K562 (cell line): ENCODE data around the gene PELI3. TPM values are rescaled to one million over a fixed set of nuclear protein-coding genes. Genes with fewer than 3 reads are reported as not detected.

ENCODE experiments used
- BRCA1 ChIP-seq, 2 experiments: fragments of 450-650 bp in 1 of 2; sonication (generic) in 1 of 2; formaldehyde crosslinking in 1 of 2; IDR thresholded peaks; 2 replicates each; pipeline versions ENCODE4 v1.5.0 to v1.6.1; 2017 to 2020; ENCODE audit warnings: mild to moderate bottlenecking in 1 of 2, missing genetic modification reagents in 1 of 2
- DIDO1 ChIP-seq: fragments of 450-650 bp; IDR thresholded peaks from 2 replicates; pipeline ENCODE4 v1.6.1; 2016; ENCODE audit warnings: low read depth, missing biosample characterization, missing genetic modification characterization
- GATA2 ChIP-seq: sonication (generic); formaldehyde crosslinking; IDR thresholded peaks from 2 replicates; pipeline ENCODE4 v1.4.0; 2020; ENCODE audit warnings: mild to moderate bottlenecking, missing genetic modification reagents
- GTF2A2 ChIP-seq: IDR thresholded peaks from 2 replicates; pipeline ENCODE4 v1.6.1; 2016; ENCODE audit warnings: mild to moderate bottlenecking, missing genetic modification characterization, missing compliant biosample characterization
- KLF6 ChIP-seq: fragments of 250-450 bp; sonication (Bioruptor Pico); IDR thresholded peaks from 2 replicates; pipeline ENCODE4 v1.4.0; 2020; ENCODE audit warnings: mild to moderate bottlenecking, moderate library complexity, borderline replicate concordance
- MAFF ChIP-seq: IDR thresholded peaks from 2 replicates; pipeline ENCODE4 v1.6.1; 2012; ENCODE audit warnings: low read length, improper control_type of control experiment
- NCOA6 ChIP-seq: fragments of 450-650 bp; IDR thresholded peaks from 2 replicates; pipeline ENCODE4 v1.6.1; 2017; ENCODE audit warnings: mild to moderate bottlenecking
- POLR2A ChIP-seq: fragments of 450-650 bp; conservative IDR thresholded peaks from 2 replicates; pipeline ENCODE4 v1.6.1; 2016
- POLR2AphosphoS2 ChIP-seq: IDR thresholded peaks from 2 replicates; pipeline ENCODE4 v1.6.1; 2012; ENCODE audit warnings: low read length, improper control_type of control experiment
- RBM15 ChIP-seq: fragments of 200-400 bp; formaldehyde crosslinking; IDR thresholded peaks from 2 replicates; pipeline ENCODE4 v1.6.1; 2018; ENCODE audit warnings: mild to moderate bottlenecking, low read length, moderate library complexity; ENCODE audit not compliant: insufficient read depth
- SNRNP70 ChIP-seq: fragments of 200-400 bp; formaldehyde crosslinking; optimal IDR thresholded peaks from 2 replicates; pipeline ENCODE3; 2017; ENCODE audit warnings: low read depth, low read length
- SRSF3 ChIP-seq: fragments of 200-400 bp; formaldehyde crosslinking; IDR thresholded peaks from 2 replicates; pipeline ENCODE4 v1.6.1; 2016; ENCODE audit warnings: mild to moderate bottlenecking, low read length, moderate library complexity; ENCODE audit not compliant: insufficient read depth
- ZFP91 ChIP-seq: sonication (generic); formaldehyde crosslinking; IDR thresholded peaks from 2 replicates; pipeline ENCODE4 v1.8.0; 2022; ENCODE audit warnings: mild to moderate bottlenecking, missing genetic modification reagents
- ZNF217 ChIP-seq: sonication (generic); formaldehyde crosslinking; IDR thresholded peaks from 2 replicates; pipeline ENCODE4 v1.8.0; 2022; ENCODE audit warnings: mild to moderate bottlenecking, missing genetic modification reagents
- ZNF224 ChIP-seq: sonication (generic); formaldehyde crosslinking; IDR thresholded peaks from 2 replicates; pipeline ENCODE4 v1.8.0; 2022; ENCODE audit warnings: mild to moderate bottlenecking, missing genetic modification reagents
- ZNF3 ChIP-seq: fragments of 250-450 bp; sonication (Bioruptor Pico); IDR thresholded peaks from 2 replicates; pipeline ENCODE4 v1.5.0; 2021; ENCODE audit warnings: mild to moderate bottlenecking, moderate library complexity
- ZNF431 ChIP-seq: sonication (generic); formaldehyde crosslinking; IDR thresholded peaks from 2 replicates; pipeline ENCODE4 v1.8.0; 2022; ENCODE audit warnings: mild to moderate bottlenecking, missing genetic modification reagents
- polyA plus RNA-seq, 8 experiments: library from polyadenylated mRNA; depleted of rRNA in 4 of 8; stranded (reverse) in 5 of 8; unstranded in 3 of 8; fragments of >200 nt; fragmentation: Nextera tagmentation in 2 of 8; fragmentation: Illumina TruSeq in 1 of 8; extraction: Ambion mirVana in 2 of 8; extraction: Trizol in 1 of 8; gene quantifications; 2 replicates each; pipeline versions ENCODE4 v1.2.1 to v1.2.3, GENCODE V29; 2011 to 2014; ENCODE audit warnings: inconsistent platforms in 1 of 8, missing spikeins in 1 of 8
- total RNA-seq, 7 experiments: library from RNA; depleted of rRNA in 6 of 7; stranded (reverse); fragments of >200 nt in 6 of 7; fragmentation: Illumina TruSeq in 2 of 7; extraction: Trizol in 2 of 7; gene quantifications; 2 replicates each; pipeline versions ENCODE4 v1.2.1 to v1.2.3, GENCODE V29; 2011 to 2021; ENCODE audit warnings: low replicate concordance in 1 of 7
- TF ChIP-seq, protein P1 (sequence below): fragments of 250-450 bp; sonication (Bioruptor Pico); IDR thresholded peaks from 2 replicates; pipeline ENCODE4 v1.8.0; 2022; ENCODE audit warnings: moderate library complexity, mild to moderate bottlenecking, inconsistent platforms
- TF ChIP-seq, protein P2 (sequence below): fragments of 250-450 bp; sonication (Bioruptor Pico); IDR thresholded peaks from 2 replicates; pipeline ENCODE4 v1.4.0; 2020; ENCODE audit warnings: mild to moderate bottlenecking
- TF ChIP-seq, protein P3 (sequence below): fragments of 250-450 bp; sonication (Bioruptor Pico); IDR thresholded peaks from 2 replicates; pipeline ENCODE4 v1.9.0; 2021; ENCODE audit warnings: mild to moderate bottlenecking
- TF ChIP-seq, protein P4 (sequence below): sonication (generic); formaldehyde crosslinking; IDR thresholded peaks from 2 replicates; pipeline ENCODE4 v1.8.0; 2022; ENCODE audit warnings: mild to moderate bottlenecking, missing genetic modification reagents
- TF ChIP-seq, protein P5 (sequence below): IDR thresholded peaks from 2 replicates; pipeline ENCODE4 v1.6.1; 2014; ENCODE audit warnings: antibody characterized with exemption

PELI3 gene
- total and polyA plus RNA-seq, 9 of the 15 experiments (the other 6 are each of a cell fraction or from before 2014, with no cell fraction given) = 0.17 to 4.2 (median 1.9) TPM

GRCh38 chr11:66418168-66418985 is 48.3 kb upstream of the PELI3 start (continued):
- TF ChIP-seq, protein P1, sequence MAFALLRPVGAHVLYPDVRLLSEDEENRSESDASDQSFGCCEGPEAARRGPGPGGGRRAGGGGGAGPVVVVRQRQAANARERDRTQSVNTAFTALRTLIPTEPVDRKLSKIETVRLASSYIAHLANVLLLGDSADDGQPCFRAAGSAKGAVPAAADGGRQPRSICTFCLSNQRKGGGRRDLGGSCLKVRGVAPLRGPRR (CRISPR knock-in tag) = no peak
- TF ChIP-seq, protein P2, sequence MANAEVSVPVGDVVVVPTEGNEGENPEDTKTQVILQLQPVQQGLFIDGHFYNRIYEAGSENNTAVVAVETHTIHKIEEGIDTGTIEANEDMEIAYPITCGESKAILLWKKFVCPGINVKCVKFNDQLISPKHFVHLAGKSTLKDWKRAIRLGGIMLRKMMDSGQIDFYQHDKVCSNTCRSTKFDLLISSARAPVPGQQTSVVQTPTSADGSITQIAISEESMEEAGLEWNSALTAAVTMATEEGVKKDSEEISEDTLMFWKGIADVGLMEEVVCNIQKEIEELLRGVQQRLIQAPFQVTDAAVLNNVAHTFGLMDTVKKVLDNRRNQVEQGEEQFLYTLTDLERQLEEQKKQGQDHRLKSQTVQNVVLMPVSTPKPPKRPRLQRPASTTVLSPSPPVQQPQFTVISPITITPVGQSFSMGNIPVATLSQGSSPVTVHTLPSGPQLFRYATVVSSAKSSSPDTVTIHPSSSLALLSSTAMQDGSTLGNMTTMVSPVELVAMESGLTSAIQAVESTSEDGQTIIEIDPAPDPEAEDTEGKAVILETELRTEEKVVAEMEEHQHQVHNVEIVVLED = no peak
- no peak for TF ChIP-seq MAFF
- TF ChIP-seq GTF2A2 = no peak
- TF ChIP-seq ZFP91 = no peak
- no peak for TF ChIP-seq ZNF217 (CRISPR knock-in tag)
- no peak; the same call in 1 of the 2 replicates for TF ChIP-seq ZNF431 (CRISPR knock-in tag)
- TF ChIP-seq SNRNP70 = no peak
- TF ChIP-seq ZNF3 = no peak
- no peak for TF ChIP-seq DIDO1 (tag)
- TF ChIP-seq POLR2AphosphoS2 = no peak
- TF ChIP-seq ZNF224 (CRISPR knock-in tag) = no peak
- TF ChIP-seq, protein P3, sequence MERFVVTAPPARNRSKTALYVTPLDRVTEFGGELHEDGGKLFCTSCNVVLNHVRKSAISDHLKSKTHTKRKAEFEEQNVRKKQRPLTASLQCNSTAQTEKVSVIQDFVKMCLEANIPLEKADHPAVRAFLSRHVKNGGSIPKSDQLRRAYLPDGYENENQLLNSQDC = no peak
- no peak for TF ChIP-seq SRSF3
- TF ChIP-seq NCOA6 = peak; percentile 76
- no peak for TF ChIP-seq KLF6 (CRISPR knock-in tag)
- TF ChIP-seq GATA2 (CRISPR knock-in tag) = peak; percentile 51; the same call in 1 of the 2 replicates
- TF ChIP-seq, protein P4, sequence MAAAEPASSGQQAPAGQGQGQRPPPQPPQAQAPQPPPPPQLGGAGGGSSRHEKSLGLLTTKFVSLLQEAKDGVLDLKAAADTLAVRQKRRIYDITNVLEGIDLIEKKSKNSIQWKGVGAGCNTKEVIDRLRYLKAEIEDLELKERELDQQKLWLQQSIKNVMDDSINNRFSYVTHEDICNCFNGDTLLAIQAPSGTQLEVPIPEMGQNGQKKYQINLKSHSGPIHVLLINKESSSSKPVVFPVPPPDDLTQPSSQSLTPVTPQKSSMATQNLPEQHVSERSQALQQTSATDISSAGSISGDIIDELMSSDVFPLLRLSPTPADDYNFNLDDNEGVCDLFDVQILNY (CRISPR knock-in tag) = no peak
- TF ChIP-seq POLR2A = no peak
- TF ChIP-seq BRCA1 (IDR thresholded peaks at IDR 0.05) = no peak
- TF ChIP-seq BRCA1 (CRISPR knock-in tag; IDR thresholded peaks at IDR 0.05) = no peak
- TF ChIP-seq, protein P5, sequence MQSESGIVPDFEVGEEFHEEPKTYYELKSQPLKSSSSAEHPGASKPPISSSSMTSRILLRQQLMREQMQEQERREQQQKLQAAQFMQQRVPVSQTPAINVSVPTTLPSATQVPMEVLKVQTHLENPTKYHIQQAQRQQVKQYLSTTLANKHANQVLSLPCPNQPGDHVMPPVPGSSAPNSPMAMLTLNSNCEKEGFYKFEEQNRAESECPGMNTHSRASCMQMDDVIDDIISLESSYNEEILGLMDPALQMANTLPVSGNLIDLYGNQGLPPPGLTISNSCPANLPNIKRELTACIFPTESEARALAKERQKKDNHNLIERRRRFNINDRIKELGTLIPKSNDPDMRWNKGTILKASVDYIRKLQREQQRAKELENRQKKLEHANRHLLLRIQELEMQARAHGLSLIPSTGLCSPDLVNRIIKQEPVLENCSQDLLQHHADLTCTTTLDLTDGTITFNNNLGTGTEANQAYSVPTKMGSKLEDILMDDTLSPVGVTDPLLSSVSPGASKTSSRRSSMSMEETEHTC = no peak
- TF ChIP-seq RBM15 = no peak
